ENCODE data around the gene BAZ2A.

- no peak for TF ChIP-seq EZH2 (IDR thresholded peaks at IDR 0.05; ENCODE audit: insufficient read depth, low read length)
- TF ChIP-seq, protein P1, sequence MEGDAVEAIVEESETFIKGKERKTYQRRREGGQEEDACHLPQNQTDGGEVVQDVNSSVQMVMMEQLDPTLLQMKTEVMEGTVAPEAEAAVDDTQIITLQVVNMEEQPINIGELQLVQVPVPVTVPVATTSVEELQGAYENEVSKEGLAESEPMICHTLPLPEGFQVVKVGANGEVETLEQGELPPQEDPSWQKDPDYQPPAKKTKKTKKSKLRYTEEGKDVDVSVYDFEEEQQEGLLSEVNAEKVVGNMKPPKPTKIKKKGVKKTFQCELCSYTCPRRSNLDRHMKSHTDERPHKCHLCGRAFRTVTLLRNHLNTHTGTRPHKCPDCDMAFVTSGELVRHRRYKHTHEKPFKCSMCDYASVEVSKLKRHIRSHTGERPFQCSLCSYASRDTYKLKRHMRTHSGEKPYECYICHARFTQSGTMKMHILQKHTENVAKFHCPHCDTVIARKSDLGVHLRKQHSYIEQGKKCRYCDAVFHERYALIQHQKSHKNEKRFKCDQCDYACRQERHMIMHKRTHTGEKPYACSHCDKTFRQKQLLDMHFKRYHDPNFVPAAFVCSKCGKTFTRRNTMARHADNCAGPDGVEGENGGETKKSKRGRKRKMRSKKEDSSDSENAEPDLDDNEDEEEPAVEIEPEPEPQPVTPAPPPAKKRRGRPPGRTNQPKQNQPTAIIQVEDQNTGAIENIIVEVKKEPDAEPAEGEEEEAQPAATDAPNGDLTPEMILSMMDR (IDR thresholded peaks at IDR 0.05; ENCODE audit: insufficient read depth, low read depth, low read length): no peak
These were observed 28.8 kb upstream of the BAZ2A start for GRCh38 chr12:56658921-56659320.

All from astrocyte (in vitro differentiated cells and primary cell).